Esophagus muscularis mucosa (tissue), 2 donors: ENCODE data around the gene ASB9.

Experiments used
- POLR2A ChIP-seq: fragments of 450-650 bp; IDR thresholded peaks from one replicate; pipeline ENCODE4 v1.6.1; 2017; ENCODE audit warnings: antibody characterized with exemption, moderate library complexity, mild to moderate bottlenecking, low read depth
- POLR2AphosphoS5 ChIP-seq, 2 donors: sonication (generic); formaldehyde crosslinking; IDR thresholded peaks; one replicate each; pipeline ENCODE4 v1.6.1; 2017; ENCODE audit warnings: antibody characterized with exemption in 2 of 2

GRCh38 chrX:15269618-15270521, at the start of gene ASB9:
- TF ChIP-seq POLR2A (no peak), POLR2AphosphoS5 (IDR thresholded peaks at IDR 0.05) (no peak)
